Suprapubic skin (tissue), 4 donors: ENCODE results near the gene TRPV6.

Experiments used
- EP300 ChIP-seq: sonication (generic); formaldehyde crosslinking; IDR thresholded peaks from one replicate; pipeline ENCODE4 v1.6.1; 2017; ENCODE audit warnings: antibody characterized with exemption
- POLR2A ChIP-seq, 2 donors: fragments of 450-650 bp; IDR thresholded peaks; one replicate each; pipeline ENCODE4 v1.6.1; 2017; ENCODE audit warnings: antibody characterized with exemption in 2 of 2, mild to moderate bottlenecking in 2 of 2, moderate library complexity in 2 of 2
- POLR2AphosphoS5 ChIP-seq, 3 donors: sonication (generic); formaldehyde crosslinking; IDR thresholded peaks; one replicate each; pipeline ENCODE4 v1.6.1; 2017; ENCODE audit warnings: antibody characterized with exemption in 3 of 3
- TF ChIP-seq, protein P1 (sequence below), 2 donors: fragments of 200-600 bp in 1 of 2; fragments of 450-650 bp in 1 of 2; sonication (generic) in 1 of 2; IDR thresholded peaks; one replicate each; pipeline ENCODE4 v1.5.1; 2016 to 2019; ENCODE audit warnings: antibody characterized with exemption in 2 of 2, mild to moderate bottlenecking in 1 of 2, moderate library complexity in 1 of 2

GRCh38 chr7:142910481-142910880 is 24.9 kb upstream of the TRPV6 start:
- TF ChIP-seq EP300 (no peak), POLR2A (IDR thresholded peaks at IDR 0.05) (no peak), POLR2AphosphoS5 (IDR thresholded peaks at IDR 0.05) (no peak)
- TF ChIP-seq, protein P1, sequence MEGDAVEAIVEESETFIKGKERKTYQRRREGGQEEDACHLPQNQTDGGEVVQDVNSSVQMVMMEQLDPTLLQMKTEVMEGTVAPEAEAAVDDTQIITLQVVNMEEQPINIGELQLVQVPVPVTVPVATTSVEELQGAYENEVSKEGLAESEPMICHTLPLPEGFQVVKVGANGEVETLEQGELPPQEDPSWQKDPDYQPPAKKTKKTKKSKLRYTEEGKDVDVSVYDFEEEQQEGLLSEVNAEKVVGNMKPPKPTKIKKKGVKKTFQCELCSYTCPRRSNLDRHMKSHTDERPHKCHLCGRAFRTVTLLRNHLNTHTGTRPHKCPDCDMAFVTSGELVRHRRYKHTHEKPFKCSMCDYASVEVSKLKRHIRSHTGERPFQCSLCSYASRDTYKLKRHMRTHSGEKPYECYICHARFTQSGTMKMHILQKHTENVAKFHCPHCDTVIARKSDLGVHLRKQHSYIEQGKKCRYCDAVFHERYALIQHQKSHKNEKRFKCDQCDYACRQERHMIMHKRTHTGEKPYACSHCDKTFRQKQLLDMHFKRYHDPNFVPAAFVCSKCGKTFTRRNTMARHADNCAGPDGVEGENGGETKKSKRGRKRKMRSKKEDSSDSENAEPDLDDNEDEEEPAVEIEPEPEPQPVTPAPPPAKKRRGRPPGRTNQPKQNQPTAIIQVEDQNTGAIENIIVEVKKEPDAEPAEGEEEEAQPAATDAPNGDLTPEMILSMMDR (IDR thresholded peaks at IDR 0.05) = no peak
